ENCODE measurements around the gene NR2C2.

NR2C2 gene

DNA sequence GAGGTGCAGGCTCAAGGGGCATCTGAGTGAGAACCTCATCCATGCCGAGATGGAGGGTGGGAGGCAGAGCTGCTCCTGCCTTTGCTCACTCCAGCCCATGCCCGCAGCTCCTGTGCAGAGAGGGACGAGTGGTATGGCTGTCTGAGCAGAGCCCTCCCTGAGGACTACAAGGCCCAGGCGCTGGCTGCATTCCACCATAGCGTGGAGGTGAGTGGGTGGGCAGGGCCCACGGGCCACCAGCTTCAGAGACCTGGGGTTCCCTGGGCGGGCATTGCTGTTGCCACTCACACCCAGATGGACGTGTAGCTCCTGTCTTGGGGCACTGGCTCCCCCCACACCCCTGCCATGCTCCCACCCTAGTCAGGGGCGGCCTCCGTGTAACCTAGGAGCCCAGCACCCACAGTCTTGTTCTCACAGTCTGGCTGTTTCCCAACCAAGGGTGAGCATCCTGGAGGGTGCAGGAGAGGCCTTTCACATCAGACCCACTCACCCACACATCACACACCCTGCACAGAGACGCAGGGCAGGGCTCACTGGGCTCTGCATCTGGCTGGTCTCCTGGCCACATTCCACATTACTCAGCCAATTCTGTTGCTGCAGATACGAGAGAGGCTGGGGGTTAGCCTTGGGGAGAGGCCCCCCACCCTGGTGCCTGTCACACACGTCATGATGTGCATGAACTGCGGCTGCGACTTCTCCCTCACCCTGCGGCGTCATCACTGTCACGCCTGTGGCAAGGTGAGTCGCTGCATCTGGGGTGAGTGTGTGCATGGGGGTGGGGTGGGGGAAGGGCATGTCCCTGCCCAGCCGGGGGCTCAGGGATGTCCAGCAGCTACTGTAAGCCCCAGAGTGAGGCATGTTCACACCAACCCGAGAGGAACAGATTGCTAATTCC is 25.3 kb upstream of the NR2C2 start:
- DNase-seq, result no peak

DNA sequence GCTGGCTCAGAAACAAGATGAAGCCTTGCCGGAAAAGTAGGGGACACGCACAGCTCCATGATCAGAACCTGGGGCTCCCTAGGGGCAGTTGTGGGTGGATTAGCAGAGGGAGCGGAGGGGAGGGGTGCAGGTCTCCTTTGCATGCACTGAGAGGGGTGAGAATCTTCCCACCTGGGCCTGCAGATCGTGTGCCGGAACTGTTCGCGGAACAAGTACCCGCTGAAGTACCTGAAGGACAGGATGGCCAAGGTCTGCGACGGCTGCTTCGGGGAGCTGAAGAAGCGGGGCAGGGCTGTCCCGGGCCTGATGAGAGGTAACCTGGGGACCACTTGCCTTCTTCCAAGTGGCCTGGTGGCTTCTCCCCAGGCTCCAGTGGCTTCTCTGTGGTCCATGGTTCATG is 24.5 kb upstream of the NR2C2 start:
- no peak for DNase-seq

DNA sequence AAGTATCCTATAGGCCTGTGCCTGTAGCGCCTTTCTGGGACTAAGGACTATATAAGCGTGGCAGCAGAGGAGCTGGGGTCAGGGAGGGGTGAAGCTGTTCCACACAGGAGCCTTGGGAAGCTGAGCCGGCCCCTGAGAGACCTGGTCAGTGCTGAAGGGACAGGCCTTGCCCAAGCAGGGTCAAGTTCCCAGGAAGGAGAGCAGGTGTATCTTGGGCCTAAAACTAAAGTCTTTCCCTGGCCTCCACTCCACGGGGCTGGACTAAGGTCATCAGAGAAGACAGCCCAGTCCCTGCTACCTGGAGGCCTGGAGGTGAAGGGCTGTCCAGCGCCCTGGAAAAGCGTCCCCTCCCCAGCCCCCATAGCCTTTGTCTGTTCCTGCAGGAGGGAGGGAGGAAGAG is 23.9 kb upstream of the NR2C2 start:
- DNase-seq, result no peak

DNA sequence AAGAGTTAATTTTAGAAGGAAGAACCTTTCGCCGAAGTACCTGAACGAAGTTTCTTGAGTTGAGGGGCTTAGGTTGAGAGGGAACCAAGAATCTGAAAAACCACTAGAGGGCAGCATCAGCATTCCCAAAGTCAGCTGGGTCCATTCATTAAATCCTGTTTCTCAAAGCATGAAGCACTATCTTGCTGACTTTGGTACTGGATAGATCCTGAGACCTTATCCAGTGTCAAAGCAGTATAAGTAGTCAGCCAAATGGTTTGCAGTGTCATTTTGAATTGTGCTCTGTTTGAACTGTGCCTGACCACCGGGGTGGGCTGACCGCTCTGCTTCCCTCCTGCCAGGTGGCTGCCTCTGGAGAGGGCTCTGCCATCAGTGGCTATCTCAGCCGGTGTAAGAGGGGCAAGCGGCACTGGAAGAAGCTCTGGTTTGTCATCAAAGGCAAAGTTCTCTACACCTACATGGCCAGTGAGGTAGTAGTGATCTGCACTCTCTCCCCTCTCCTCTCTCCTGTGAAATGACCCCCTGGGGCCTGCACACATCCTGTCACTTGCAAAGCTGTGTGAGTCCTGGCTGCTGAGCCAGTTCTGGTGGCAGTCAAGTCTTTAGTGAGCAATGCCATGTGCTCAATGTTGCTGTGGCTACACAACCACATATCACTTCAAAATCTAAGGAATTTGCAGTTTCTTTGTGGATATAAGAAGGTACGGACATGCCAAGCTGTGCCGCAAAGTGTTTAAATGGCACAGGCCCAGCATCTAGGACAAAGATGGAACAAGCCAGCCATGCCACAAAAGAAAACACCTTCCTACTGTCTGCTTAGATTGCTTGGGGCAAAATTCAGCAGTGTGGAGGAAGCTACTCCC is 21.4 kb upstream of the NR2C2 start:
- no peak for DNase-seq

DNA sequence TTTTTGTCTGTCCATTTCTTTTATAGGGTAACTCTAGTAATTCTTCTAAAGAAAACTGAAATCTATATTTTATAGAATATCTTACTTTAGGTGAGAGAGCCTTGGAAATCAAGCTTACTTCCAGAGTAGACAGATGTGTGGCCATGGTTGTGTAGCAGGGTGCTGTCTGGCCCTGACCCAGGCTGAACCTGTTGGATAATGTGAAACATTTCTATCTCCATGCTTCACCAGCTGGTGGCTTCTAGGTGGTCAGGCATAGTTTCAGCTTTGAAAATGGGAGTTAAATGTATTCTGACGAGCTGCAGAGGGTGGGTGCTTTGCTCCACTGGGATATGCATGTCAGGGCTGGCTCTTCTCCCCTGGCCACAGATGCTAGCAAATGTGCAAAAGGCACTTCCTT is 20.8 kb upstream of the NR2C2 start:
- DNase-seq, result no peak

DNA sequence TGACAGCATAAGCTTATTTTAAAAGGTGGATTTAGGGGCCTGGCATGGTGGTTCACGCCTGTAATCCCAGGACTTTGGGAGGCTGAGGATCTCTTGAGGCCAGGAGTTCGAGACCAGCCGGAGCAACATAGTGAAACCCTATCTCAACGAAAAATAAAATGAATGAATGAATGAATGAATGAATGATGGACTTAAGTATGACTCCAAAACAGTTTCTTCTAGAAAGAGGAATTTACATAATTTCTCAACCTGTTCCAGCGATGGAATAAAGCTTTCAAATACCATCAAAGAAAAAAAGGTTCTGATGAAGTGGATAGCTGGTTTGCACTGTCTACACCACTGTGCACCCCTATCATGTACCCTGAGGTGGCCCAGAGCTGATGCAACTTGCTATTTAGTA is 20.1 kb upstream of the NR2C2 start:
- no peak for DNase-seq

DNA sequence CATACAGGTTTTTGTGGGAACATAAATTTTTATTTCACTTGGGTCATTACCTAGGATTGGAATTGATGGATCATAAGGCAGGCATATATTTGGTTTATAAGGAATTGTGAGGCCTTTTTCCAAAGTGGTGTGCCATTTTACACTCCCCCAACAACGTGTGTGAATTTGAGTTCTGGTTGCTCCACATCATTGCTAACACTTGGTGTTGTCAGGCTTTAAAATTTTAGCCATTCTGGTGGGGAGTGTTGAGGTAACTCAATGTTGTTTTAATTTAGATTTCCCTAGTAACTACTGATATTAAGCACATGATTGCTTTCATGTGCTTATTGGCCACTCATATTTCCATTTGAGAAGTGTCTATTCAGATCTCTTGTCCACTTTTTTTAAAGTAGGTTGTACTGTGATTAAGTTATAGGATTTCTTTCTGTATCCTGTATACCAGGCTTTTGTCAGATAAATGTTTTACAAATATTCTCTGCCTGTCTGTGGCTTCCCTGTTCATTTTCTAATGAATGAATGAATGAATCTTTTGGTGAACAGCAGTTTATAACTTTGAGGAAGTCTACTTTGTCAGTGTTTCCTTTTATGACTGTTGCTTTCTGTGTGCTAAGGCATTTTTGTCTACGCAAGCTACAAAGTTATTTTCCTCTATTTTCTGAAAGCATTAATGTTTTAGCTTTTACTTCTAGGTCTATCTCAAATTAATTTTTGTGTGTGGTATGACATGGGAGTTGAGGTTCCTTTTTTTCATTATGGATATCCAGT is 17.9 kb upstream of the NR2C2 start:
- no peak for DNase-seq

DNA sequence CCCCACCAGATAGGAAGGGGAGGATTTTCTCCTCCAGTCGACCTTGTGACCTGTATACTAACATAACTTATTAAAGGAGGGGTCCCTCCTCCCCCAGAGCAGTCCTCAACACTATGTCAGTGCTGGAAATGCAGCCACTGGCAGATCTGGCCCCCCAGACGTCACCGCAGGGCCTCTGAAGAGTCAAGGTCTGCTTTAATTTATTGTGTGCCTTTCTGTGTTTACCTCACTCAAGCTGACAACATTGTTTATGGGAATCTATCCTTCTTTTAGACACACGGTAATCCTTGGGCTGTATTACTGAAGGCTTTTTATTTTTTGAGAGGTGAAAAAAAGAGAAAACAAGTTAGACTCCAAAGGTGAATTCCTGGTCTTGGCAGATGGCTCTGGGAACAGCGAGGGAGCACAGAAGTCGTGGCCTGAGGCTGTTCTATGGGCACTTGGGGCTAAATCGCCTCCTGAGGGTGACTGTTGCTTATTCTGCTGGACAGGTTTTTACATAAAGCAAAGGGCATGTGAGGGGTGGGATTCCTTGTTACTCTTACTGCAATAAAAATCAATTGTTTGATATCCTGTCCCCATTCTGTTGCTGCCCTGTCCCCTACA is 13.5 kb upstream of the NR2C2 start:
- no peak for DNase-seq

DNA sequence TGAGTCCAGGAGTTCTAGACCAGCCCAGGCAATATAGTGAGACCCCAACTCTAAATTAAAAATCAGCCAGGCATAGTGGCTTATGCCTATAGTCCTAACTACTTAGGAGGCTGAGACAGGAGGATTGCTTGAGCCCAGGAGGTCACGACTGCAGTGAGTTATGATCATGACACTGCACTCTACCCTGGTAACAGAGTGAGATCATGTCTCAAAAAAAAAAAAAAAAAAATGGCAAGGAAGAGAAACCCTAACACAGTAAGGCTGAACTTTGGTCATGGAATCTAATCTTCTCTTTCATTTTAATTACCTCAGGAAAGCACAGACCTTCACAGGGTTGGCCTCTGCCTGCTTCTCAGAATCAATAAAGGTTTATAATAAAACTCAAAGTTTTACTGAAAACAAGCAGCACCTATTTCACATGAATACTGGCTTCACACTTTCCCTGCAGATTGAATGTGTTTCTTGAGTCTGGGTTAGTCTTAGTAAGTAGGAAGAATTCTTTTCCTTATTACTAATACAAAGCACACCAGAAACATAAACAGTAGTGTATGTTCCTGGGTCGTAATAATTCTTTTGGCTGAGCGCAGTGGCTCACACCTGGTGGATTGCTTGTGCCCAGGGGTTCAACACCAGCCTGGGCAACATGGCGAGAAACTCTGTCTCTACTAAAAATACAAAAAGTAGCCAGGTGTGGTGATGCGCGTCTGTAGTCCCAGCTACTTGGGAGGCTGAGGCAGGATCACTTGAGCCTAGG is 11.6 kb upstream of the NR2C2 start:
- no peak for DNase-seq

DNA sequence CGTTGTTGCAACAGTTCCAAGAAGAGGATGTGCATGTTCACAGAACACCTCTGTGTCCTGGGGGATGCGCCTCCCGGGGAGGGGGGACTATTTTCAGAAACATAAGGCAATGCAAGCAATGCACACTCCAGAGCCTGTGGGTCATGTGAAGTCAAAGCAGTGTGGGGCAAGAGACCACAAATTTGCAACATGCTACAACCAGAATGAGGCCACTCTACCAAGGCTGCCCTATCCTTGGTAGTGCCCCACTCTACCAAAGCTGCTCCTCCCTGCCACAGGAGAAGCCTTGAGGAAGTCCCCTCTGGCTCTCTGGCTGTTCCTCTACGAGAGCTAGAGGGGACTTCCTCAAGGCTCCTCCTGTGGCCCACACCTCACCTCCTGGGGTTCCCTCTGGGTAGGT is 8.4 kb upstream of the NR2C2 start:
- DNase-seq, result no peak

DNA sequence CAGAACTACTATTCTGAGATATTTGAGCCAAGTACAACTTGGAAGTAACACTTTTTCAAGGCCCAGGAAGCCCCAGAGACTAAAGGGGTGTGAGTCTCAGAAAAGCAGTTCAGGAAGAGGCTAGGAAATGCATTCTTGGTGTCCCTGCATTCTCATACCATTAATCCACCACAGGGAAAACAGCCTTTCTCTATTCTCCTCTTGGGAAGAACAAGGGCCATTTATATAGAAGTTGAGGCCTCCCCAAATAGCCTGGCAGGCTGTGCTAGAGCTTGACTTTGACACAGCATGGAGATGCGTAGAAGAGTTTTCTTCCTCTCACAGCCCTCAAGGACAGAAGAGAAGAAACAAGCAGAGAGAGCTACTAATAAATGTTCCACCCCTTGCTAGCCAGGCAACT is 5.5 kb upstream of the NR2C2 start:
- no peak for DNase-seq

DNA sequence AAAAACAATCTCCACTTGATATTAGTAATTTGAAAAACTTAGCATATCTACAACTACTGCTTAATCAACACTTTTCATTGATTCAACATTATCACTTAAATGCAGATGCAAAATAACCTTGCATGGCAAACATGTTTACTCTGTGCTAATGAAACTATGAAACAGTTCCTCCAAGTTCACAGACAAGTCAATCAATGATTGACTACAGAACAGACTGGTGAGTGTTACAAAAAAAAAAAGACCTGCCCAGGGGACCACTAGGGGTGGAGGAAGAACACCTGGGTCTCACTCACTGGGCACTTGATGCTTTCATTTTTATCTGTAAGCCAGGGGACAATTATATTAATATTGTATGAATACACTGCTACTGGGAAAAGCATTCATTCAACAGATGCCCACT is 4.3 kb upstream of the NR2C2 start:
- DNase-seq, result no peak

DNA sequence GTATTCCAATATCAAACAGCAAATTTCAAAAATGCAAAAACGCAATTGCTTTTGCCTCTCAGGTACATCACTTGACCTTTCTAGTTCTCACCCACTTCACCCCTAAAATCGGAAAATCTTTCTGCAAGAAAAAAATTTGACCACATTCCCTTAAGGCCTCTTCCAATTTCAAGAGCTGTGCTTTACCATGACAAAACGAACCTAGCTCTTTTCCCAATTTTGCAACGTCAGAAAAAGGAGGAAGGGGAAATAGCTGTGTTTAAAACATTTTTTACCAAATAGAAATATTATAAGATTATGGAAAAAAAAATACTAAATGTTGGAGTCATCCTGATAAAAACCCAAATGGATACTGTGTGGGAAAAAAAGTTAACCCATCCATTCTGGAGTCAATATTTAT is 1.1 kb upstream of the NR2C2 start:
- DNase-seq, result no peak

DNA sequence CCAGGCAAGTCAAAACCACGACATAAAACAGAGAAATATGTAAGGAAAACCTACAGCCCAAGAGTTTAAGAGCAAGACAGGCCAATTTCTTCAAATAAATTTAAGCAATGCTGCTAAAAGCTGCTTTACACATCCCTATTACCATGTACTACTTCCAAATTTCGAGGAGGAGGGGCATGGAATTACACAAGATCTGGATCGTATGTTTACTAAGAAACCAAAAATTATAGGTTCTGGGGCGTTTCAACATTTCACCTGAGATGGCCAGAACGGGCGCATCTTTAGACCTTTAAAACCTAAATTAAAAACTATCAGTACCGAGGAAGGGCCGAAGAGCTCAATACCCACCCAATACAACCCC is 664 bp upstream of the NR2C2 start:
- no peak for DNase-seq

DNA sequence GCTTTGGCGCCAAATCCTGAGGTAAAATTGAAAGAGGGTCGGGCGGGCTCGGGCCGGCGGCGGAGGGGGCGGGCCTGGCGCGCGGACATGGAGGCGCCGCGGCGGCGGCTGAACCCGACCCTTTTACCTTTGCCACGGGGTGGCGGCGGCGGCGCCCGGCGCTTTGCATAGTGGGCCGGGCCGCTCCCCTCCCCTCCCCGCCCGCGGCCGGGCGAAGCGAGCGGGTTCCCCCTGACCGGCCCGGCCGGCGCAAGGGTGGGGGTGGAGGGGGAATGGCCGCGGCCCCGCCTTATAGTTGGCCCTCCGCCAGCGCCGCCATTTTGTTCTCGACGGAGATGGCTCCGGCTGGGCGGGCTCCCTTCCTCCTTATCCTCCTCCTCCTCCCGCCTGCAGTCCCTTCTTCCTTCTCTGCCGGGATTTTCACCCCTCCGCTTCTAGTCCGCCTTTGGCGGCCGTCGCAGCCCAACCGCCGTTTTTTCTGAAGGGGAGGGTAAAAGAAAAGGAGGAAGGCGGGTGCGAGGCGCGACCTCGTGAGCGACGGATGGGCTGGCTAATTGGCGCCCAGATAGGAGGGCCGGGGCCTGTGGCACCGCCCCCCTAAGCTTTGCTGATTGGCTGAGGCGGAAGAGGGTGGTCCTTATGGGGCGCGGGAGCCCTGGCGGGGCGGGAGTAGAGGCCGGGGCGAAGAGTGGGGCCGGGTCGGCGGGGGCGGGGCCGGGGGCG is 664 bp downstream of the NR2C2 start:
- peak; percentile 86 for DNase-seq

DNA sequence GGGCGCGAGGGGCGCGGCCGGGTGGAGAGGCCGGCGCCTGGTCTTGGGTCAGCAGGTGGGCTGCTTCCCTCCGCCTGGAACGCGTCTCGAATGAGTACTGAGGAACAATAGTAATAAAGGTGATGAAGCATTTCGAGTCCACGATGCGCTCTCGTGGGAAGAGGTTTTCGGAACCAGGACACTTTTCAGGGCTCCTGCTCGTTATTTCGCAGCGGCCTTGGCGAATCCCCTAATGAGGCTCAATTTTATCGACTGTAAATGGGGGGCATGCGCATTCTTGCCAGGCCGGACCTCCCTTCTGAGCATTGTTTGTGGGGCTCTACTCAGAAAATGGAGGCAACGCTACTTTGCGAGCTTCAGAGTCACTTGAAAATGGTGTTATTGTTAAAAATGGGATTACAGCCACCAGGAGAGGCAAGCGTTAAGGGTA is 1.2 kb downstream of the NR2C2 start:
- DNase-seq, result no peak

DNA sequence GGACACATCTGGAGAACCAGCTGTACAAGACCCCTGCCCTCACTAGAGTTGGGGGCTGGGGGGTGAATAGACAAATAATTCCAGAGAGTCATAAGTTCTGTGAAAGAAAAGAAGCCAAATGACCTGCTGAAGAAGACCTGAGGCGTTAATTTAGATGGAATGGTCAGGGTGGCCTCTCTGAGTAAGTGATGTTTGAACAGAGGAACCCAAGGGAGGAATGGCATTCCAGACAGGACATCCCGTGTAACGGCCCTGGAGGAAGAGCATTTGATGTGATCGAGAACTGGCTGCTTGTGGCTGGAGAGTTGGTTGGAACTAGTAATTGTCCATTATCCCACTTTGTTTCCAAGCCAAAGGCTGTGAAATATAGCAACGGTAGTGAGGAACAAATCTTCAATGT is 1.7 kb downstream of the NR2C2 start:
- DNase-seq, result no peak

DNA sequence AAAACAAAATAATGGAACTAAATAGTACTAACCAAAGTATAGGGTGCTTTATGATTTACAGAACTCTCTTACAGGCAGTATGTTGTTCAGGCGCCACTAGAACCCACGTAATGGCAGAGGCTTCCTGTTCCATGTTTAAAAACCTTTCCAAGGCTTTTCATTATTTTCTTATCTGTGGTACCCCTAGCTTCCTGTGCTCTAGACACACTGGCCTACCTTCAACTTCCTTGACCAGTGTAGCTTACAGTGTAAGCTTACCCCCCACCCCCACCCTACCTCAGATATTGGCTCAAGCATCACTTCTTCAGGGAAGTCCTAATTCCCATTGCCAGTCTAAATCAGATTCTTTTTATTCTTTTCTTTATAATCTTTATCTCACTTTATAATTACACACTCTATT is 2.9 kb downstream of the NR2C2 start:
- DNase-seq, result no peak

DNA sequence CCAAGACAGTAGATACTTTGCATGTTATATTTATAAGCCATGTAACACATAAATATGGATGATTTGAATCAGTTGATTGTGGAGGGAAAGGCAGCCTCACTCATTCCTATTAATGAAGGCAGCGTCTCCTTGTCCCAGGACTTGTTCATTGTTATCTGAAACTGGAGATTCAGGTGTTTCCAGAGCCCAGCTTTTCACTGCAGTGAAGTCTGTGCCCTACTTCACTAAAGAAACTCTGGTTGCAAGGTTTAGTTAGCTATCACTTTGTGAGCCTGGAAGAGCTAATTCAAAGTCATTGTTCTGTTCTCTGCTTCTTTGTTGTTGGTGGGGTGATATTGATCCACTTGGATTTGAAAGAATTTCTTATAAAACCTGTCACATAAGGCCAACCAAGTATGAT is 9.8 kb downstream of the NR2C2 start:
- no peak for DNase-seq

DNA sequence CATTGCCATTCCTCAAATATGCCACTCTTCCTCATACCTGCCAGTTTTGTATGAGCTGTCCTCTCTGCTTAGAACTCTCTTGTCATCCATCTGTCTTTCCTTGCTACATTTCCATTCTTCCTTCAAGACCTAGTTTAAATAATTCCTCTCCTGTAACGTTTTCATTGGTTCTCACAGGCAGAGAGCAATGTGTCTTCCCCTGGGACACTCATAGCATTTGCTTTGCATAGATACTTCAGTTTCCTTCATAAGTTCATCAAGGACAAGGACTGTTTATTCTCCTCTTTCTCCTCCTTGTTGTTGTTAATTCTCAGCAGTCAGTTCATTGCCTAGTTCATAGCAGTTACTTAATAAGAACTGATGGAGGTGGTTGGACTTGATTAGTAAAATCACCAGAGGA is 10.5 kb downstream of the NR2C2 start:
- DNase-seq, result no peak

DNA sequence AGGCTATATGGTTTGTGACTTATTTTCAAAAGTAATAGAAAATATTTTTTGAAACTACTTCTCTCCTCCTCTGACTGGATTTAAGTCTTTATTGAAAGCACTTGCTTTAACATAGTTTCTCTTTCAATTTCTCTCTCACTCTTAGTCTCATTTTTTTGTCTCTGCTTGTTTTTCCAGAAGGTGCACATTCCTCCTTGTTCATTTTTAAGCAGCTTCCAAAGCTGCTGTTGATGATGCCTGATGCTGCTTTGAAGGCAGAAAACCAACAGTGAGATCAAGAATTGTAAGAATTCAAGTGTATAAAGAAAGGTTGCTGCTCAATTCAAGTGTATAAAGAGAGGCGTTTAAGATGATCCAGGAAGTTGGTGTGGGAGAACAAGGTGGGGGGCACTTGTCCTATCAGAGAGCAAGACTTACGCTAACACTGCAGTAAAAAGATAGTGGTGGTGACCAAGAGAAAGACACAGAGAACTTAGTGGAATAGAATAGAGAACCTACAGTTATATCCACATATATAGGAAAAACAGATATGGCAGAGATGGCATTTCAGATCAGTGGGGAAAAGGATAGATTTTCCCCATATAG is 12.1 kb downstream of the NR2C2 start:
- DNase-seq, result no peak
